HEK293 (cell line): ENCODE measurements around the gene RDH16.
A peak's percentile ranks its signal among the peaks of the same experiment; 100 is the strongest.

Experiments used
- CTCF ChIA-PET: fragments of 350-600 bp; formaldehyde crosslinking; extraction: SDS; loops from one replicate; lab custom pipeline; 2021; ENCODE audit warnings: antibody characterized with exemption; lab: Yijun Ruan, JAX
- POLR2A ChIA-PET: fragments of 300-600 bp; formaldehyde crosslinking; extraction: SDS; loops from one replicate; lab custom pipeline; 2020; ENCODE audit warnings: antibody characterized with exemption, inconsistent platforms; lab: Yijun Ruan, JAX
- H3K27ac ChIP-seq: fragments of 200-500 bp; sonication (Bioruptor generic); 2 replicates; pipeline ENCODE4 v1.5.1; 2014; ENCODE audit warnings: low read depth, low read length, control low read depth, inconsistent platforms; ENCODE audit errors: extremely low read depth
- H3K36me3 ChIP-seq, 2 experiments: fragments of 200-500 bp in 1 of 2; sonication (Bioruptor generic) in 1 of 2; 1 replicate in 1 of 2; 2 replicates in 1 of 2; pipeline ENCODE4 v1.5.1; 2014 to 2017; ENCODE audit warnings: inconsistent platforms in 2 of 2, low read length in 2 of 2; ENCODE audit not compliant: control insufficient read depth in 2 of 2, insufficient read depth in 1 of 2
- H3K4me1 ChIP-seq: fragments of 200-500 bp; sonication (Bioruptor generic); 2 replicates; pipeline ENCODE4 v1.5.1; 2014; ENCODE audit warnings: mild to moderate bottlenecking, low read length, inconsistent platforms; ENCODE audit not compliant: control insufficient read depth, insufficient read depth
- H3K4me3 ChIP-seq: 2 replicates; pipeline ENCODE4 v1.5.1; 2011; ENCODE audit warnings: low read depth, mild to moderate bottlenecking, control low read depth, low read length, moderate library complexity
- H3K9me3 ChIP-seq: fragments of 200-500 bp; sonication (Bioruptor generic); 2 replicates; pipeline ENCODE4 v1.5.1; 2014; ENCODE audit warnings: low read depth, low read length, inconsistent platforms; ENCODE audit not compliant: control insufficient read depth, insufficient read depth
- ATF2 ChIP-seq: fragments of 450-650 bp; formaldehyde crosslinking; IDR thresholded peaks from 2 replicates; pipeline ENCODE4 v1.5.1; 2016; ENCODE audit warnings: missing biosample characterization, missing genetic modification characterization, low read depth
- GLI2 ChIP-seq: fragments of 450-650 bp; formaldehyde crosslinking; IDR thresholded peaks from 2 replicates; pipeline ENCODE4; 2017; ENCODE audit warnings: missing biosample characterization, missing genetic modification characterization, low read depth, borderline replicate concordance
- GLIS1 ChIP-seq: fragments of 450-650 bp; formaldehyde crosslinking; IDR thresholded peaks from 2 replicates; pipeline ENCODE4 v1.5.1; 2016; ENCODE audit warnings: missing biosample characterization, missing genetic modification characterization
- HIC1 ChIP-seq: fragments of 450-650 bp; formaldehyde crosslinking; IDR thresholded peaks from 2 replicates; pipeline ENCODE4 v1.5.1; 2016; ENCODE audit warnings: missing biosample characterization, missing genetic modification characterization
- MYNN ChIP-seq: fragments of 450-650 bp; formaldehyde crosslinking; IDR thresholded peaks from 2 replicates; pipeline ENCODE4 v1.5.1; 2016; ENCODE audit warnings: missing biosample characterization, missing genetic modification characterization, borderline replicate concordance
- SP7 ChIP-seq: fragments of 450-650 bp; formaldehyde crosslinking; IDR thresholded peaks from 2 replicates; pipeline ENCODE4 v1.5.1; 2016; ENCODE audit warnings: missing biosample characterization, missing genetic modification characterization
- TRIM28 ChIP-seq: IDR thresholded peaks from 2 replicates; pipeline ENCODE4 v1.6.1; 2011; ENCODE audit warnings: low read length, control low read depth, borderline replicate concordance
- WT1 ChIP-seq: fragments of 450-650 bp; formaldehyde crosslinking; IDR thresholded peaks from 2 replicates; pipeline ENCODE4 v1.5.1; 2016; ENCODE audit warnings: missing biosample characterization, missing genetic modification characterization
- ZBTB1 ChIP-seq: fragments of 450-650 bp; formaldehyde crosslinking; IDR thresholded peaks from 2 replicates; pipeline ENCODE4 v1.5.1; 2016; ENCODE audit warnings: missing biosample characterization, missing genetic modification characterization
- ZBTB8A ChIP-seq: fragments of 450-650 bp; formaldehyde crosslinking; IDR thresholded peaks from 2 replicates; pipeline ENCODE4 v1.5.1; 2016; ENCODE audit warnings: missing biosample characterization, missing genetic modification characterization
- ZFP41 ChIP-seq: fragments of 450-650 bp; formaldehyde crosslinking; IDR thresholded peaks from 2 replicates; pipeline ENCODE4 v1.5.1; 2016; ENCODE audit warnings: missing biosample characterization, missing genetic modification characterization, borderline replicate concordance
- ZFP69B ChIP-seq: fragments of 450-650 bp; formaldehyde crosslinking; IDR thresholded peaks from 2 replicates; pipeline ENCODE4 v1.5.1; 2016; ENCODE audit warnings: missing biosample characterization, missing genetic modification characterization
- ZNF10 ChIP-seq: fragments of 450-650 bp; formaldehyde crosslinking; IDR thresholded peaks from 2 replicates; pipeline ENCODE4 v1.5.1; 2017; ENCODE audit warnings: missing biosample characterization, missing genetic modification characterization
- ZNF138 ChIP-seq: fragments of 450-650 bp; formaldehyde crosslinking; IDR thresholded peaks from 2 replicates; pipeline ENCODE4 v1.5.1; 2016; ENCODE audit warnings: missing biosample characterization, missing genetic modification characterization, borderline replicate concordance
- ZNF146 ChIP-seq: fragments of 450-650 bp; formaldehyde crosslinking; IDR thresholded peaks from 2 replicates; pipeline ENCODE4 v1.5.1; 2016; ENCODE audit warnings: missing biosample characterization, missing genetic modification characterization
- ZNF202 ChIP-seq: fragments of 450-650 bp; formaldehyde crosslinking; IDR thresholded peaks from 2 replicates; pipeline ENCODE4 v1.5.1; 2016; ENCODE audit warnings: missing biosample characterization, missing genetic modification characterization, borderline replicate concordance
- ZNF473 ChIP-seq: fragments of 450-650 bp; formaldehyde crosslinking; IDR thresholded peaks from 2 replicates; pipeline ENCODE4 v1.5.1; 2017; ENCODE audit warnings: missing biosample characterization, missing genetic modification characterization
- ZNF48 ChIP-seq: fragments of 450-650 bp; formaldehyde crosslinking; IDR thresholded peaks from 2 replicates; pipeline ENCODE4 v1.5.1; 2016; ENCODE audit warnings: missing biosample characterization, missing genetic modification characterization
- ZNF501 ChIP-seq: fragments of 450-650 bp; formaldehyde crosslinking; IDR thresholded peaks from 2 replicates; pipeline ENCODE4 v1.5.1; 2016; ENCODE audit warnings: missing biosample characterization, missing genetic modification characterization
- ZNF530 ChIP-seq: fragments of 450-650 bp; formaldehyde crosslinking; IDR thresholded peaks from 2 replicates; pipeline ENCODE4 v1.5.1; 2016; ENCODE audit warnings: low read depth, missing biosample characterization, missing genetic modification characterization
- ZNF629 ChIP-seq: fragments of 450-650 bp; formaldehyde crosslinking; IDR thresholded peaks from 2 replicates; pipeline ENCODE4 v1.5.1; 2017; ENCODE audit warnings: missing biosample characterization, missing genetic modification characterization
- ZNF664 ChIP-seq: fragments of 450-650 bp; formaldehyde crosslinking; IDR thresholded peaks from 2 replicates; pipeline ENCODE4 v1.5.1; 2016; ENCODE audit warnings: missing biosample characterization, missing genetic modification characterization
- ZNF792 ChIP-seq: fragments of 450-650 bp; formaldehyde crosslinking; IDR thresholded peaks from 2 replicates; pipeline ENCODE4 v1.5.1; 2016; ENCODE audit warnings: missing biosample characterization, missing genetic modification characterization
- TF ChIP-seq, protein P1 (sequence below): fragments of 450-650 bp; formaldehyde crosslinking; IDR thresholded peaks from 2 replicates; pipeline ENCODE4 v1.5.1; 2017; ENCODE audit warnings: missing biosample characterization, missing genetic modification characterization
- TF ChIP-seq, protein P2 (sequence below): fragments of 450-650 bp; formaldehyde crosslinking; IDR thresholded peaks from 2 replicates; pipeline ENCODE4 v1.5.0; 2017; ENCODE audit warnings: missing biosample characterization, missing genetic modification characterization, borderline replicate concordance

Gene RDH16

GRCh38 chr12:56995930-56996496 lies 38.6 kb upstream of the RDH16 start:
- Histone ChIP-seq H3K4me1 (no peaks in the 10 kb centered on the region), H3K4me3 (no peak overlapping the region), H3K9me3 (no peaks in the 10 kb centered on the region), H3K27ac (no peak overlapping the region), H3K36me3 (peaks cover 0 to 42% of the 10 kb centered on the region in 2 experiments; a peak in 1 of 3 replicates)
- ChIA-PET CTCF (interaction anchor here (0.7 to 1.7 kb wide), 3 partner anchors 9 to 233 kb away, joined by 3 to 7 read pairs (median 6); no protein-coding TSS in a partner anchor), POLR2A (no interaction called here)
- peak; percentile 38; the same call in 1 of the 2 replicates for TF ChIP-seq ZNF629
- TF ChIP-seq ZNF664 (tag by site-specific recombination), result no peak
- no peak for TF ChIP-seq ZFP41 (tag by site-specific recombination)
- TF ChIP-seq MYNN, result no peak
- no peak for TF ChIP-seq ZNF202 (tag by site-specific recombination)
- no peak for TF ChIP-seq SP7
- peak; percentile 48; the same call in 1 of the 2 replicates for TF ChIP-seq ATF2 (tag by site-specific recombination)
- TF ChIP-seq ZFP69B (tag by site-specific recombination), result no peak
- TF ChIP-seq ZNF48, result no peak

GRCh38 chr12:56995201-56995929 lies 38.0 kb upstream of the RDH16 start:
- no peak overlapping the region for H3K4me3 ChIP-seq
- ChIA-PET CTCF (interaction anchor here (2.0 kb wide), 1 partner anchor 10 kb away, joined by 13 read pairs; no protein-coding TSS in a partner anchor), POLR2A (no interaction called here)
- H3K27ac ChIP-seq, result no peak overlapping the region
- H3K9me3 ChIP-seq, result no peaks in the 10 kb centered on the region
- no peaks in the 10 kb centered on the region for H3K4me1 ChIP-seq
- H3K36me3 ChIP-seq, result peaks cover 0 to 35% of the 10 kb centered on the region in 2 experiments; a peak in 1 of 3 replicates
- no peak for TF ChIP-seq ZNF501 (tag by site-specific recombination)
- no peak for TF ChIP-seq ZBTB8A
- no peak for TF ChIP-seq ZNF530
- no peak for TF ChIP-seq GLIS1 (tag by site-specific recombination)
- no peak for TF ChIP-seq GLI2 (tag by site-specific recombination)

GRCh38 chr12:56994231-56994746 lies 36.9 kb upstream of the RDH16 start:
- POLR2A ChIA-PET, result no interaction called here
- CTCF ChIA-PET, result interaction anchor here (0.6 to 2.0 kb wide), 4 partner anchors 8 to 69 kb away, joined by 3 to 13 read pairs (median 4); no protein-coding TSS in a partner anchor
- Histone ChIP-seq H3K4me3 (no peak overlapping the region), H3K36me3 (peaks cover 0 to 24% of the 10 kb centered on the region in 2 experiments; a peak in 1 of 3 replicates), H3K27ac (no peak overlapping the region), H3K4me1 (no peaks in the 10 kb centered on the region), H3K9me3 (no peaks in the 10 kb centered on the region)
- TF ChIP-seq ZNF138 (tag by site-specific recombination) (no peak), ZNF146 (tag by site-specific recombination) (no peak), ZBTB1 (tag by site-specific recombination) (no peak), WT1 (tag by site-specific recombination) (no peak), HIC1 (no peak), ZNF473 (no peak), ZNF792 (no peak), ZNF10 (tag by site-specific recombination) (no peak), TRIM28 (no peak)
- TF ChIP-seq, protein P1, sequence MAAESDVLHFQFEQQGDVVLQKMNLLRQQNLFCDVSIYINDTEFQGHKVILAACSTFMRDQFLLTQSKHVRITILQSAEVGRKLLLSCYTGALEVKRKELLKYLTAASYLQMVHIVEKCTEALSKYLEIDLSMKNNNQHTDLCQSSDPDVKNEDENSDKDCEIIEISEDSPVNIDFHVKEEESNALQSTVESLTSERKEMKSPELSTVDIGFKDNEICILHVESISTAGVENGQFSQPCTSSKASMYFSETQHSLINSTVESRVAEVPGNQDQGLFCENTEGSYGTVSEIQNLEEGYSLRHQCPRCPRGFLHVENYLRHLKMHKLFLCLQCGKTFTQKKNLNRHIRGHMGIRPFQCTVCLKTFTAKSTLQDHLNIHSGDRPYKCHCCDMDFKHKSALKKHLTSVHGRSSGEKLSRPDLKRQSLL (tag by site-specific recombination), result no peak
- TF ChIP-seq, protein P2, sequence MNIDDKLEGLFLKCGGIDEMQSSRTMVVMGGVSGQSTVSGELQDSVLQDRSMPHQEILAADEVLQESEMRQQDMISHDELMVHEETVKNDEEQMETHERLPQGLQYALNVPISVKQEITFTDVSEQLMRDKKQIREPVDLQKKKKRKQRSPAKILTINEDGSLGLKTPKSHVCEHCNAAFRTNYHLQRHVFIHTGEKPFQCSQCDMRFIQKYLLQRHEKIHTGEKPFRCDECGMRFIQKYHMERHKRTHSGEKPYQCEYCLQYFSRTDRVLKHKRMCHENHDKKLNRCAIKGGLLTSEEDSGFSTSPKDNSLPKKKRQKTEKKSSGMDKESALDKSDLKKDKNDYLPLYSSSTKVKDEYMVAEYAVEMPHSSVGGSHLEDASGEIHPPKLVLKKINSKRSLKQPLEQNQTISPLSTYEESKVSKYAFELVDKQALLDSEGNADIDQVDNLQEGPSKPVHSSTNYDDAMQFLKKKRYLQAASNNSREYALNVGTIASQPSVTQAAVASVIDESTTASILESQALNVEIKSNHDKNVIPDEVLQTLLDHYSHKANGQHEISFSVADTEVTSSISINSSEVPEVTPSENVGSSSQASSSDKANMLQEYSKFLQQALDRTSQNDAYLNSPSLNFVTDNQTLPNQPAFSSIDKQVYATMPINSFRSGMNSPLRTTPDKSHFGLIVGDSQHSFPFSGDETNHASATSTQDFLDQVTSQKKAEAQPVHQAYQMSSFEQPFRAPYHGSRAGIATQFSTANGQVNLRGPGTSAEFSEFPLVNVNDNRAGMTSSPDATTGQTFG (tag by site-specific recombination), result no peak
